Measurements from ENCODE around the gene PPP2R5C. TPM values are rescaled to one million over a fixed set of nuclear protein-coding genes. Genes with fewer than 3 reads are reported as not detected.

PPP2R5C gene
- polyA plus RNA-seq, 1 donor from 2014 or later, result 111 TPM

GRCh38 chr14:101839661-101840060 lies 78.2 kb downstream of the PPP2R5C start:
- Histone ChIP-seq H3K4me2 (ENCODE audit: low read length) (no peak overlapping the region), H3K27me3 (ENCODE audit: insufficient read depth, low read depth, low read length) (no peaks in the 10 kb centered on the region), H3K9ac (ENCODE audit: low read length) (no peak overlapping the region), H3F3A (ENCODE audit: insufficient read depth, low read length, poor library complexity, severe bottlenecking) (no peaks in the 10 kb centered on the region), H2AFZ (ENCODE audit: low read depth, low read length) (no peak overlapping the region), H3K79me2 (replicated peaks; ENCODE audit: insufficient read depth, low read length) (peaks cover 28% of the 10 kb centered on the region), H3K9me2 (ENCODE audit: insufficient read depth, low read length) (no peaks in the 10 kb centered on the region), H3K9me3 (ENCODE audit: low read length) (no peaks in the 10 kb centered on the region), H3K36me3 (ENCODE audit: insufficient read depth, low read length) (no peaks in the 10 kb centered on the region), H4K20me1 (ENCODE audit: insufficient read depth) (peaks cover 2% of the 10 kb centered on the region), H3K27ac (ENCODE audit: low read length) (no peak overlapping the region), H3K4me3 (ENCODE audit: low read length) (no peak overlapping the region)
- no peak for TF ChIP-seq TAF1 (IDR thresholded peaks at IDR 0.05; ENCODE audit: low read depth)
- no peak for TF ChIP-seq CTCF (IDR thresholded peaks at IDR 0.05; ENCODE audit: poor library complexity, severe bottlenecking)
- no peak for TF ChIP-seq MXI1 (conservative IDR thresholded peaks at IDR 0.05; ENCODE audit: poor library complexity, severe bottlenecking)
- no peak for TF ChIP-seq EP300 (conservative IDR thresholded peaks at IDR 0.05; ENCODE audit: poor library complexity, severe bottlenecking)
- TF ChIP-seq RAD21 (conservative IDR thresholded peaks at IDR 0.05), result no peak
- TF ChIP-seq SMC3 (conservative IDR thresholded peaks at IDR 0.05; ENCODE audit: poor library complexity), result no peak
- TF ChIP-seq REST (IDR thresholded peaks at IDR 0.05; ENCODE audit: borderline replicate concordance), result no peak
- no peak for TF ChIP-seq POLR2AphosphoS5 (IDR thresholded peaks at IDR 0.05)
- TF ChIP-seq EZH2 (IDR thresholded peaks at IDR 0.05; ENCODE audit: borderline replicate concordance, insufficient read depth, low read length, poor library complexity, severe bottlenecking), result no peak

- H3K9me2 ChIP-seq (ENCODE audit: insufficient read depth, low read length), result no peaks in the 10 kb centered on the region
- peaks cover 2% of the 10 kb centered on the region for H4K20me1 ChIP-seq (ENCODE audit: insufficient read depth)
- no peak overlapping the region for H3K4me3 ChIP-seq (ENCODE audit: low read length)
- H3K36me3 ChIP-seq (ENCODE audit: insufficient read depth, low read length), result no peaks in the 10 kb centered on the region
- no peak overlapping the region for H3K27ac ChIP-seq (ENCODE audit: low read length)
- H3K9me3 ChIP-seq (ENCODE audit: low read length), result no peaks in the 10 kb centered on the region
- no peaks in the 10 kb centered on the region for H3K27me3 ChIP-seq (ENCODE audit: insufficient read depth, low read depth, low read length)
- TF ChIP-seq TAF1 (IDR thresholded peaks at IDR 0.05; ENCODE audit: low read depth), result no peak
- no peak for TF ChIP-seq EZH2 (IDR thresholded peaks at IDR 0.05; ENCODE audit: borderline replicate concordance, insufficient read depth, low read length, poor library complexity, severe bottlenecking)
- no peak for TF ChIP-seq CTCF (IDR thresholded peaks at IDR 0.05; ENCODE audit: poor library complexity, severe bottlenecking)
- TF ChIP-seq POLR2AphosphoS5 (IDR thresholded peaks at IDR 0.05), result no peak
- no peak for TF ChIP-seq RAD21 (conservative IDR thresholded peaks at IDR 0.05)
- no peak for TF ChIP-seq REST (IDR thresholded peaks at IDR 0.05; ENCODE audit: borderline replicate concordance)
- no peak for TF ChIP-seq EP300 (conservative IDR thresholded peaks at IDR 0.05; ENCODE audit: poor library complexity, severe bottlenecking)
- no peaks in the 10 kb centered on the region for H3F3A ChIP-seq (ENCODE audit: insufficient read depth, low read length, poor library complexity, severe bottlenecking)
- peaks cover 27% of the 10 kb centered on the region for H3K79me2 ChIP-seq (replicated peaks; ENCODE audit: insufficient read depth, low read length)
- H2AFZ ChIP-seq (ENCODE audit: low read depth, low read length), result no peak overlapping the region
- no peak overlapping the region for H3K9ac ChIP-seq (ENCODE audit: low read length)
- H3K4me2 ChIP-seq (ENCODE audit: low read length), result no peak overlapping the region
Measured at GRCh38 chr14:101840649-101841369, 79.3 kb downstream of the PPP2R5C start.
